ENCODE measurements around the gene TRAF1.

Gene TRAF1

GRCh38 chr9:120936011-120936763 is 9.6 kb upstream of the TRAF1 start:
- no peaks in the 10 kb centered on the region for H3K79me2 ChIP-seq (ENCODE audit: insufficient read depth, low read length)
- no peaks in the 10 kb centered on the region for H4K20me1 ChIP-seq (ENCODE audit: low read depth, low read length)
- H3K9ac ChIP-seq (ENCODE audit: low read length), result peak overlapping the region; percentile 60
- H3K27me3 ChIP-seq (ENCODE audit: low read length), result no peaks in the 10 kb centered on the region
- H3K9me3 ChIP-seq (ENCODE audit: insufficient read depth, low read length), result no peaks in the 10 kb centered on the region
- no peaks in the 10 kb centered on the region for H3K9me2 ChIP-seq (replicated peaks; ENCODE audit: insufficient read depth, low read length)
- TF ChIP-seq, protein P1, sequence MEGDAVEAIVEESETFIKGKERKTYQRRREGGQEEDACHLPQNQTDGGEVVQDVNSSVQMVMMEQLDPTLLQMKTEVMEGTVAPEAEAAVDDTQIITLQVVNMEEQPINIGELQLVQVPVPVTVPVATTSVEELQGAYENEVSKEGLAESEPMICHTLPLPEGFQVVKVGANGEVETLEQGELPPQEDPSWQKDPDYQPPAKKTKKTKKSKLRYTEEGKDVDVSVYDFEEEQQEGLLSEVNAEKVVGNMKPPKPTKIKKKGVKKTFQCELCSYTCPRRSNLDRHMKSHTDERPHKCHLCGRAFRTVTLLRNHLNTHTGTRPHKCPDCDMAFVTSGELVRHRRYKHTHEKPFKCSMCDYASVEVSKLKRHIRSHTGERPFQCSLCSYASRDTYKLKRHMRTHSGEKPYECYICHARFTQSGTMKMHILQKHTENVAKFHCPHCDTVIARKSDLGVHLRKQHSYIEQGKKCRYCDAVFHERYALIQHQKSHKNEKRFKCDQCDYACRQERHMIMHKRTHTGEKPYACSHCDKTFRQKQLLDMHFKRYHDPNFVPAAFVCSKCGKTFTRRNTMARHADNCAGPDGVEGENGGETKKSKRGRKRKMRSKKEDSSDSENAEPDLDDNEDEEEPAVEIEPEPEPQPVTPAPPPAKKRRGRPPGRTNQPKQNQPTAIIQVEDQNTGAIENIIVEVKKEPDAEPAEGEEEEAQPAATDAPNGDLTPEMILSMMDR (IDR thresholded peaks at IDR 0.05; ENCODE audit: insufficient read depth, low read length, poor library complexity, severe bottlenecking), result peak; percentile 99
- TF ChIP-seq EZH2phosphoT487 (conservative IDR thresholded peaks at IDR 0.05; ENCODE audit: low read length), result no peak
- H3K36me3 ChIP-seq (ENCODE audit: low read length), result no peaks in the 10 kb centered on the region
- H3K27ac ChIP-seq (ENCODE audit: low read depth, low read length), result peak overlapping the region; percentile 93
- H3F3A ChIP-seq (ENCODE audit: insufficient read depth), result peaks cover 57% of the 10 kb centered on the region
- no peak overlapping the region for H3K4me3 ChIP-seq (ENCODE audit: insufficient read depth, low read length, poor library complexity, severe bottlenecking)
- H2AFZ ChIP-seq (ENCODE audit: low read depth, low read length, severe bottlenecking), result no peak overlapping the region
- peak overlapping the region; percentile 56 for H3K4me2 ChIP-seq (ENCODE audit: low read depth, low read length, poor library complexity, severe bottlenecking)

GRCh38 chr9:120935383-120935857 is 8.8 kb upstream of the TRAF1 start:
- no peaks in the 10 kb centered on the region for H3K36me3 ChIP-seq (ENCODE audit: low read length)
- no peaks in the 10 kb centered on the region for H3K27me3 ChIP-seq (ENCODE audit: low read length)
- H3K79me2 ChIP-seq (ENCODE audit: insufficient read depth, low read length), result no peaks in the 10 kb centered on the region
- peak overlapping the region; percentile 14 for H3K4me3 ChIP-seq (ENCODE audit: insufficient read depth, low read length, poor library complexity, severe bottlenecking)
- H3K4me2 ChIP-seq (ENCODE audit: low read depth, low read length, poor library complexity, severe bottlenecking), result peak overlapping the region; percentile 56
- no peaks in the 10 kb centered on the region for H3K9me2 ChIP-seq (replicated peaks; ENCODE audit: insufficient read depth, low read length)
- peak overlapping the region; percentile 60 for H3K9ac ChIP-seq (ENCODE audit: low read length)
- H3K9me3 ChIP-seq (ENCODE audit: insufficient read depth, low read length), result no peaks in the 10 kb centered on the region
- no peaks in the 10 kb centered on the region for H4K20me1 ChIP-seq (ENCODE audit: low read depth, low read length)
- TF ChIP-seq EZH2phosphoT487 (conservative IDR thresholded peaks at IDR 0.05; ENCODE audit: low read length), result no peak
- TF ChIP-seq, protein P1 (IDR thresholded peaks at IDR 0.05; ENCODE audit: insufficient read depth, low read length, poor library complexity, severe bottlenecking), result no peak
- peaks cover 60% of the 10 kb centered on the region for H3F3A ChIP-seq (ENCODE audit: insufficient read depth)
- H3K27ac ChIP-seq (ENCODE audit: low read depth, low read length), result peak overlapping the region; percentile 93
- H2AFZ ChIP-seq (ENCODE audit: low read depth, low read length, severe bottlenecking), result no peak overlapping the region

- no peak overlapping the region for H2AFZ ChIP-seq (ENCODE audit: low read depth, low read length, severe bottlenecking)
- peak overlapping the region; percentile 60 for H3K9ac ChIP-seq (ENCODE audit: low read length)
- no peaks in the 10 kb centered on the region for H3K36me3 ChIP-seq (ENCODE audit: low read length)
- TF ChIP-seq, protein P1 (IDR thresholded peaks at IDR 0.05; ENCODE audit: insufficient read depth, low read length, poor library complexity, severe bottlenecking), result no peak
- TF ChIP-seq EZH2phosphoT487 (conservative IDR thresholded peaks at IDR 0.05; ENCODE audit: low read length), result no peak
- H3K9me3 ChIP-seq (ENCODE audit: insufficient read depth, low read length), result no peaks in the 10 kb centered on the region
- H4K20me1 ChIP-seq (ENCODE audit: low read depth, low read length), result no peaks in the 10 kb centered on the region
- H3K79me2 ChIP-seq (ENCODE audit: insufficient read depth, low read length), result no peaks in the 10 kb centered on the region
- H3K27me3 ChIP-seq (ENCODE audit: low read length), result no peaks in the 10 kb centered on the region
- peak overlapping the region; percentile 93 for H3K27ac ChIP-seq (ENCODE audit: low read depth, low read length)
- no peaks in the 10 kb centered on the region for H3K9me2 ChIP-seq (replicated peaks; ENCODE audit: insufficient read depth, low read length)
- peaks cover 63% of the 10 kb centered on the region for H3F3A ChIP-seq (ENCODE audit: insufficient read depth)
- H3K4me2 ChIP-seq (ENCODE audit: low read depth, low read length, poor library complexity, severe bottlenecking), result peak overlapping the region; percentile 56
- H3K4me3 ChIP-seq (ENCODE audit: insufficient read depth, low read length, poor library complexity, severe bottlenecking), result no peak overlapping the region
These were observed 7.7 kb upstream of the TRAF1 start for GRCh38 chr9:120934281-120934680.

Data from SU-DHL-6 (cell line).